CD14-positive monocyte (primary cell): ENCODE measurements around the gene HMX1. TPM values are rescaled to one million over a fixed set of nuclear protein-coding genes. Genes with fewer than 3 reads are reported as not detected.

Experiments used
- DNase-seq, 3 donors: peaks; one replicate each; pipeline ENCODE4 v3.0.0-alpha.2; 2011 to 2022
- H2AFZ ChIP-seq: 2 replicates; pipeline ENCODE4 v1.6.0; 2012; ENCODE audit warnings: mild to moderate bottlenecking, low read depth, low read length, inconsistent platforms; ENCODE audit not compliant: insufficient read depth, poor library complexity, severe bottlenecking
- H3K27ac ChIP-seq, 2 donors: 1 replicate in 1 of 2; 2 replicates in 1 of 2; pipeline ENCODE4 v1.5.1; 2012 to 2013; ENCODE audit warnings: low read length in 2 of 2, control low read depth in 1 of 2, inconsistent platforms in 1 of 2, low read depth in 1 of 2, mild to moderate bottlenecking in 1 of 2
- H3K27me3 ChIP-seq, 2 donors: one replicate each; pipeline versions ENCODE4 v1.6.0 to v1.6.1; 2011 to 2013; ENCODE audit warnings: low read length in 2 of 2; ENCODE audit not compliant: control insufficient read depth in 2 of 2, insufficient read depth in 2 of 2
- H3K36me3 ChIP-seq, 2 donors: replicated peaks in 1 of 2; 1 replicate in 1 of 2; 2 replicates in 1 of 2; pipeline versions ENCODE4 v1.5.1 to v1.6.1; 2012 to 2013; ENCODE audit warnings: low read length in 2 of 2, control low read depth in 1 of 2, inconsistent platforms in 1 of 2, mild to moderate bottlenecking in 1 of 2; ENCODE audit not compliant: insufficient read depth in 2 of 2, control insufficient read depth in 1 of 2
- H3K4me1 ChIP-seq, 2 donors: 1 replicate in 1 of 2; 2 replicates in 1 of 2; pipeline versions ENCODE4 v1.5.1 to v1.6.1; 2012 to 2013; ENCODE audit warnings: low read length in 2 of 2, control low read depth in 1 of 2, inconsistent platforms in 1 of 2, mild to moderate bottlenecking in 1 of 2, moderate library complexity in 1 of 2; ENCODE audit not compliant: insufficient read depth in 2 of 2, control insufficient read depth in 1 of 2
- H3K4me2 ChIP-seq: replicated peaks from 2 replicates; pipeline ENCODE3; 2012; ENCODE audit warnings: low read length, moderate library complexity, mild to moderate bottlenecking; ENCODE audit not compliant: poor library complexity, severe bottlenecking; ENCODE audit errors: extremely low read depth
- H3K4me3 ChIP-seq, 3 experiments: fragments of 200-600 bp in 1 of 3; sonication (generic) in 1 of 3; replicated peaks in 1 of 3; 1 replicate in 2 of 3; 2 replicates in 1 of 3; pipeline ENCODE4 v1.5.1; 2011 to 2013; ENCODE audit warnings: low read length in 3 of 3, mild to moderate bottlenecking in 3 of 3, control low read depth in 2 of 3, low read depth in 2 of 3, inconsistent platforms in 1 of 3, moderate library complexity in 1 of 3
- H3K79me2 ChIP-seq: 2 replicates; pipeline ENCODE4 v1.6.0; 2012; ENCODE audit warnings: mild to moderate bottlenecking, control low read depth, inconsistent platforms, low read length, moderate library complexity; ENCODE audit not compliant: insufficient read depth
- H3K9ac ChIP-seq: 2 replicates; pipeline ENCODE4 v1.6.0; 2017; ENCODE audit warnings: low read length, mild to moderate bottlenecking; ENCODE audit not compliant: insufficient read depth, poor library complexity, severe bottlenecking
- H3K9me3 ChIP-seq, 2 donors: replicated peaks in 1 of 2; 1 replicate in 1 of 2; 2 replicates in 1 of 2; pipeline versions ENCODE4 v1.5.1 to v1.6.1; 2012 to 2013; ENCODE audit warnings: low read length in 2 of 2, control low read depth in 1 of 2; ENCODE audit not compliant: control insufficient read depth in 1 of 2, insufficient read depth in 1 of 2
- H4K20me1 ChIP-seq: 2 replicates; pipeline ENCODE4 v1.6.0; 2012; ENCODE audit warnings: mild to moderate bottlenecking, low read length, control low read depth, moderate library complexity; ENCODE audit not compliant: insufficient read depth
- H3K27ac Mint-ChIP-seq, 7 donors: one replicate each; pipeline ENCODE4 v1.8.0; 2020; ENCODE audit warnings: mild to moderate bottlenecking in 7 of 7, mixed read lengths in 7 of 7, moderate library complexity in 6 of 7, inconsistent platforms in 2 of 7
- H3K27me3 Mint-ChIP-seq, 3 donors: one replicate each; pipeline ENCODE4 v1.8.0; 2021 to 2022; ENCODE audit warnings: low read depth in 3 of 3, mild to moderate bottlenecking in 3 of 3, mixed read lengths in 3 of 3, moderate library complexity in 3 of 3, inconsistent platforms in 1 of 3
- H3K36me3 Mint-ChIP-seq, 2 donors: one replicate each; pipeline ENCODE4 v1.8.0; 2020; ENCODE audit warnings: mixed read lengths in 2 of 2, inconsistent platforms in 1 of 2, mild to moderate bottlenecking in 1 of 2
- H3K4me1 Mint-ChIP-seq: one replicate; pipeline ENCODE4 v1.8.0; 2020; ENCODE audit warnings: mild to moderate bottlenecking, mixed read lengths
- H3K4me3 Mint-ChIP-seq, 2 donors: one replicate each; pipeline ENCODE4 v1.8.0; 2020; ENCODE audit warnings: mild to moderate bottlenecking in 2 of 2, mixed read lengths in 2 of 2, moderate library complexity in 1 of 2
- H3K9me3 Mint-ChIP-seq, 7 donors: one replicate each; pipeline ENCODE4 v1.8.0; 2020 to 2022; ENCODE audit warnings: mixed read lengths in 7 of 7, mild to moderate bottlenecking in 6 of 7, moderate library complexity in 6 of 7, inconsistent platforms in 2 of 7
- CTCF ChIP-seq: fragments of 200-600 bp; IDR thresholded peaks from one replicate; pipeline ENCODE4 v1.8.0; 2022; ENCODE audit warnings: antibody characterized with exemption, mild to moderate bottlenecking
- WGBS: methylation state at CpG from one replicate; pipeline ENCODE4 v1.1.5; 2013; ENCODE audit warnings: missing lambda C conversion rate; ENCODE audit not compliant: insufficient coverage; 5-methylcytosine and 5-hydroxymethylcytosine counted together
- intact Hi-C, 2 donors: fragments of 100-400 bp; cut with micrococcal nuclease; formaldehyde crosslinking; loops; one replicate each; pipeline versions ENCODE4 v1.15.0 to v1.15.1; 2023
- polyA plus RNA-seq, 3 donors: library from polyadenylated mRNA; depleted of rRNA in 1 of 3; unstranded in 2 of 3; stranded (reverse) in 1 of 3; fragments of 300-500 nt in 2 of 3; fragments of >200 nt in 1 of 3; fragmentation: Illumina TruSeq in 2 of 3; gene quantifications; 1 replicate in 2 of 3; 2 replicates in 1 of 3; pipeline ENCODE4 v1.2.3, GENCODE V29; 2012 to 2021

Gene HMX1
- polyA plus RNA-seq, 3 donors = not detected

DNA sequence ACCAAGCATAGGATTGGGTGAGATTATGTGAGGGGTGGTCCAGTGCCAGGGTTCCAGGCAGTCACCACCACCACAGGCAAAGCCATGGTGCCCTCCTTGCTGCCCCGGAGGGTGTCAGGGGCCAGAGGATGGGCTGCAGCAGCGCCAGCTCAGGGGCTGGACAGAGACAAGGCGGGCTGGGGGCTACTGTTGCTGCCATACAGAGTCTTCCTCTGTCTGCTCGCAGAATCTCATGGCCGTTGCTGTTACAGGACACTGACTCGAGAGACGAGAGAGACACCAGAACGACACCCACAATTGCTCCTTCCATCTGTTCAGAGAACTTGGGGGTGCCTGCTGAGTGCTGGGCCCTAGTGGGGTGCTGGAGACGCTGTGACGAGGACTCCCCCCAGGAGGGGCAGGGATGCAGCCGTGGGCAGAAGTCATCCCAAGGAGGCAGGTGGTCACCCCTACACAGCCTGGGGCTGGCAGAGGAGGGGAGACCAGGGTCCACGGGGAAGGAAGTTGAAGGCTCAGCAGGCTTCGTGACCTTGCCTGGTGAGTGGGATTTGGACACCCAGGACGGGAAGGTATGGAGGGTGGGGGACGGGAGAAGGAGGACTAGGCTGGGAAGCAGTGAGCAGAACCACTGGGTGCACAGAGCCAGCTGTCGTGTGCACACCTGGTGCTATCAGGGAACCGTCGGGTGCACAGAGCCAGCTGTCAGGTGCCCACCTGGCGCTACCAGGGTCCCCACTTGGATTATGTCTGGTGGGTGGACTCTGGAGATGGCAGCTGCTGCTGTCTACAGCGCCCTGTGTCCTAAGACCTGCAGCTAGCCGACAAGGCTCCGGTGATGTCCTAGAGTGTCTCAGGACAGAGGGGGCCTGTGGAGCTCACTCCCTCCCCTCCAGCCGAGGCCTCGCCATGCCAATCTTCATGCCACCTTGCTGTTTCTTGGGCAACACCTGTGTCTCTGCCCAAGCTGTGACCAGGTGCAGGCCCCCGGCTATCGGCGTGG, 43.9 kb upstream of the HMX1 start:
- 80% methylated on average over 24 of the region's 27 CpGs for WGBS

More for the DNA sequence above, 43.9 kb upstream of the HMX1 start:
- Histone ChIP-seq H3K36me3 (no peaks in the 10 kb centered on the region), H3K4me2 (no peak overlapping the region), H3K4me3 (no peak overlapping the region), H3K4me1 (no peaks in the 10 kb centered on the region), H3K79me2 (no peaks in the 10 kb centered on the region), H3K27ac (no peak overlapping the region), H2AFZ (no peak overlapping the region), H3K9ac (no peak overlapping the region), H3K27me3 (no peaks in the 10 kb centered on the region), H4K20me1 (no peaks in the 10 kb centered on the region), H3K9me3 (no peaks in the 10 kb centered on the region)
- Mint-ChIP-seq H3K27ac (no peak overlapping the region), H3K9me3 (peaks cover 0 to 1% (median 0%) of the 10 kb centered on the region in 7 donors), H3K4me3 (no peak overlapping the region), H3K27me3 (peaks cover 3 to 8% (median 5%) of the 10 kb centered on the region in 3 donors), H3K36me3 (no peaks in the 10 kb centered on the region), H3K4me1 (no peaks in the 10 kb centered on the region)
- no peak for TF ChIP-seq CTCF
- intact Hi-C loops = no loop called here
- DNase-seq = no peak
